Renal cortex interstitium (tissue), 11 donors: Measurements from ENCODE around the gene KRT35. TPM values are rescaled to one million over a fixed set of nuclear protein-coding genes. Genes with fewer than 3 reads are reported as not detected.

ENCODE experiments used
- DNase-seq, 11 donors: peaks; one replicate each; pipeline ENCODE4 v3.0.0-alpha.2; 2013; ENCODE audit warnings: low read depth in 9 of 11, low spot score in 4 of 11; ENCODE audit errors: extremely low read depth in 1 of 11
- polyA plus RNA-seq, 3 donors: library from polyadenylated mRNA; unstranded; fragments of 120-200 nt; gene quantifications; one replicate each; pipeline ENCODE4 v1.2.1, GENCODE V29; 2013; ENCODE audit not compliant: insufficient read length in 3 of 3

Gene KRT35
- polyA plus RNA-seq, 3 donors = not detected

- no peak for DNase-seq
Measured at GRCh38 chr17:41516147-41516829, 35.3 kb upstream of the KRT35 start.

GRCh38 chr17:41513168-41513547, 32.2 kb upstream of the KRT35 start:
- no peak for DNase-seq

GRCh38 chr17:41512546-41513167, 31.7 kb upstream of the KRT35 start:
- DNase-seq = no peak

GRCh38 chr17:41511716-41512115, 30.8 kb upstream of the KRT35 start:
- DNase-seq = no peak

GRCh38 chr17:41511116-41511515, 30.2 kb upstream of the KRT35 start:
- DNase-seq = no peak

- no peak for DNase-seq
Measured at GRCh38 chr17:41510251-41511065, 29.5 kb upstream of the KRT35 start.

GRCh38 chr17:41507315-41507880, 26.4 kb upstream of the KRT35 start:
- DNase-seq = no peak

- no peak for DNase-seq
Measured at GRCh38 chr17:41505809-41506767, 25.1 kb upstream of the KRT35 start.

- DNase-seq = no peak
Measured at GRCh38 chr17:41505007-41505808, 24.3 kb upstream of the KRT35 start, which contains the start of gene KRT13. Gene KRT13, minus strand, starts transcription at chr17:41505612. Its CDS starts 62 bp downstream, at chr17:41505550.

GRCh38 chr17:41504246-41504977, 23.5 kb upstream of the KRT35 start:
- no peak for DNase-seq

- no peak for DNase-seq
Measured at GRCh38 chr17:41503202-41503601, 22.3 kb upstream of the KRT35 start.

GRCh38 chr17:41500131-41500911, 19.4 kb upstream of the KRT35 start:
- DNase-seq = no peak

GRCh38 chr17:41499714-41500113, 18.8 kb upstream of the KRT35 start:
- no peak for DNase-seq

- DNase-seq = no peak
Measured at GRCh38 chr17:41498276-41498675, 17.3 kb upstream of the KRT35 start.

- DNase-seq = peak in 9 of 11 donors; percentile 13 to 57 (median 40)
Measured at GRCh38 chr17:41496803-41497484, 16.0 kb upstream of the KRT35 start.

GRCh38 chr17:41494524-41494923, 13.6 kb upstream of the KRT35 start:
- DNase-seq = no peak
